Naive thymus-derived CD4-positive, alpha-beta T cell (primary cell): Measurements from ENCODE around the gene PLK5. TPM values are rescaled to one million over a fixed set of nuclear protein-coding genes. Genes with fewer than 3 reads are reported as not detected.

Experiments
- ATAC-seq: fragments of 150-1000 bp; cut with Tn5 transposase; 2 replicates; pipeline ENCODE4 v1.10.0; 2021; ENCODE audit warnings: mild to moderate bottlenecking, moderate library complexity
- CTCF ChIA-PET: fragments of 350-600 bp; sonication (Branson Sonifier 250); formaldehyde crosslinking; loops from one replicate; lab custom pipeline; 2021; ENCODE audit warnings: antibody characterized with exemption; lab: Charles Lee
- POLR2A ChIA-PET: fragments of 350-600 bp; sonication (Branson Sonifier 250); formaldehyde crosslinking; loops from one replicate; lab custom pipeline; 2021; ENCODE audit warnings: antibody characterized with exemption, inconsistent platforms; lab: Charles Lee
- DNase-seq, 9 donors: peaks; one replicate each; pipeline versions ENCODE4 v3.0.0 to v3.0.0-alpha.2; 2020 to 2022; ENCODE audit warnings: mixed read lengths in 1 of 9
- H3K27ac ChIP-seq: one replicate; pipeline ENCODE4 v1.7.0; 2013; ENCODE audit warnings: mild to moderate bottlenecking, low read depth, low read length, moderate library complexity
- H3K27me3 ChIP-seq, 2 donors: one replicate each; pipeline ENCODE4 v1.7.0; 2013; ENCODE audit warnings: low read length in 2 of 2, mild to moderate bottlenecking in 2 of 2, moderate library complexity in 2 of 2; ENCODE audit not compliant: control insufficient read depth in 2 of 2, insufficient read depth in 2 of 2
- H3K36me3 ChIP-seq, 3 experiments: 1 replicate in 2 of 3; 2 replicates in 1 of 3; pipeline ENCODE4 v1.7.0; 2013; ENCODE audit warnings: low read length in 3 of 3, mild to moderate bottlenecking in 3 of 3, moderate library complexity in 1 of 3; ENCODE audit not compliant: insufficient read depth in 3 of 3, control insufficient read depth in 2 of 3
- H3K4me1 ChIP-seq, 2 donors: one replicate each; pipeline ENCODE4 v1.7.0; 2013; ENCODE audit warnings: low read length in 2 of 2, mild to moderate bottlenecking in 2 of 2, moderate library complexity in 1 of 2; ENCODE audit not compliant: control insufficient read depth in 2 of 2, insufficient read depth in 2 of 2
- H3K4me3 ChIP-seq: 2 replicates; pipeline ENCODE4 v1.7.0; 2013; ENCODE audit warnings: mild to moderate bottlenecking, low read length
- H3K9me3 ChIP-seq, 3 experiments: 1 replicate in 2 of 3; 2 replicates in 1 of 3; pipeline ENCODE4 v1.7.0; 2013; ENCODE audit warnings: low read length in 3 of 3; ENCODE audit not compliant: control insufficient read depth in 2 of 3
- H3K27ac Mint-ChIP-seq, 9 donors: one replicate each; pipeline ENCODE4 v1.8.0; 2020 to 2022; ENCODE audit warnings: mixed read lengths in 9 of 9, mild to moderate bottlenecking in 8 of 9, moderate library complexity in 5 of 9, inconsistent platforms in 2 of 9
- H3K27me3 Mint-ChIP-seq, 5 donors: one replicate each; pipeline ENCODE4 v1.8.0; 2021 to 2022; ENCODE audit warnings: mixed read lengths in 5 of 5, mild to moderate bottlenecking in 1 of 5
- H3K36me3 Mint-ChIP-seq, 5 donors: one replicate each; pipeline ENCODE4 v1.8.0; 2020 to 2022; ENCODE audit warnings: mixed read lengths in 5 of 5, mild to moderate bottlenecking in 3 of 5, inconsistent platforms in 1 of 5
- H3K4me1 Mint-ChIP-seq, 7 donors: one replicate each; pipeline ENCODE4 v1.8.0; 2020 to 2022; ENCODE audit warnings: mixed read lengths in 7 of 7, mild to moderate bottlenecking in 3 of 7, inconsistent platforms in 1 of 7
- H3K4me3 Mint-ChIP-seq, 10 donors: one replicate each; pipeline ENCODE4 v1.8.0; 2020 to 2022; ENCODE audit warnings: mild to moderate bottlenecking in 10 of 10, mixed read lengths in 10 of 10, moderate library complexity in 6 of 10, inconsistent platforms in 2 of 10
- H3K9me3 Mint-ChIP-seq, 11 donors: one replicate each; pipeline ENCODE4 v1.8.0; 2020 to 2022; ENCODE audit warnings: mixed read lengths in 11 of 11, mild to moderate bottlenecking in 4 of 11, inconsistent platforms in 1 of 11, moderate library complexity in 1 of 11
- intact Hi-C, 2 donors: fragments of 100-400 bp; cut with micrococcal nuclease; formaldehyde crosslinking; loops; one replicate each; pipeline ENCODE4 v1.15.1; 2023
- polyA plus RNA-seq, 2 donors: library from polyadenylated mRNA; unstranded; fragments of 300-500 nt; fragmentation: Illumina TruSeq; gene quantifications; one replicate each; pipeline ENCODE4 v1.2.3, GENCODE V29; 2021
- total RNA-seq, 6 experiments: library from RNA in 5 of 6; stranded (reverse) in 5 of 6; gene quantifications; 1 replicate in 5 of 6; 2 replicates in 1 of 6; pipeline ENCODE4 v1.2.3 and lab custom pipeline; 2021 to 2026

PLK5 gene
- total and polyA plus RNA-seq, 7 experiments from 2014 or later = not detected

GRCh38 chr19:1558552-1558951 lies 34.7 kb downstream of the PLK5 start:
- no peak overlapping the region for H3K4me3 Mint-ChIP-seq
- no peak overlapping the region for H3K27ac Mint-ChIP-seq
- intact Hi-C loops = no loop called here
- ChIA-PET CTCF (no interaction called here), POLR2A (no interaction called here)
- Histone ChIP-seq H3K27me3 (no peaks in the 10 kb centered on the region), H3K9me3 (no peaks in the 10 kb centered on the region), H3K4me3 (no peak overlapping the region), H3K36me3 (no peaks in the 10 kb centered on the region), H3K4me1 (no peaks in the 10 kb centered on the region), H3K27ac (no peak overlapping the region)
- H3K27me3 Mint-ChIP-seq = no peaks in the 10 kb centered on the region
- peaks cover 0 to 4% (median 0%) of the 10 kb centered on the region in 7 donors for H3K4me1 Mint-ChIP-seq
- ATAC-seq = no peak
- no peaks in the 10 kb centered on the region for H3K9me3 Mint-ChIP-seq
- DNase-seq = no peak
- H3K36me3 Mint-ChIP-seq = no peaks in the 10 kb centered on the region

GRCh38 chr19:1560286-1560882 lies 36.5 kb downstream of the PLK5 start:
- intact Hi-C loops = no loop called here
- ATAC-seq (no peak), DNase-seq (no peak)
- no peak overlapping the region for H3K4me3 Mint-ChIP-seq
- no peak overlapping the region for H3K27ac Mint-ChIP-seq
- no peak overlapping the region for H3K27ac ChIP-seq
- POLR2A ChIA-PET = no interaction called here
- no peak overlapping the region for H3K4me3 ChIP-seq
- no peaks in the 10 kb centered on the region for H3K4me1 ChIP-seq
- no peaks in the 10 kb centered on the region for H3K27me3 ChIP-seq
- H3K4me1 Mint-ChIP-seq = peaks cover 0 to 4% (median 0%) of the 10 kb centered on the region in 7 donors
- peaks cover 0 to 7% (median 0%) of the 10 kb centered on the region in 5 donors for H3K27me3 Mint-ChIP-seq
- H3K9me3 ChIP-seq = no peaks in the 10 kb centered on the region
- H3K36me3 ChIP-seq = no peaks in the 10 kb centered on the region
- peaks cover 0 to 2% (median 0%) of the 10 kb centered on the region in 11 donors for H3K9me3 Mint-ChIP-seq
- no peaks in the 10 kb centered on the region for H3K36me3 Mint-ChIP-seq
- CTCF ChIA-PET = no interaction called here

DNA sequence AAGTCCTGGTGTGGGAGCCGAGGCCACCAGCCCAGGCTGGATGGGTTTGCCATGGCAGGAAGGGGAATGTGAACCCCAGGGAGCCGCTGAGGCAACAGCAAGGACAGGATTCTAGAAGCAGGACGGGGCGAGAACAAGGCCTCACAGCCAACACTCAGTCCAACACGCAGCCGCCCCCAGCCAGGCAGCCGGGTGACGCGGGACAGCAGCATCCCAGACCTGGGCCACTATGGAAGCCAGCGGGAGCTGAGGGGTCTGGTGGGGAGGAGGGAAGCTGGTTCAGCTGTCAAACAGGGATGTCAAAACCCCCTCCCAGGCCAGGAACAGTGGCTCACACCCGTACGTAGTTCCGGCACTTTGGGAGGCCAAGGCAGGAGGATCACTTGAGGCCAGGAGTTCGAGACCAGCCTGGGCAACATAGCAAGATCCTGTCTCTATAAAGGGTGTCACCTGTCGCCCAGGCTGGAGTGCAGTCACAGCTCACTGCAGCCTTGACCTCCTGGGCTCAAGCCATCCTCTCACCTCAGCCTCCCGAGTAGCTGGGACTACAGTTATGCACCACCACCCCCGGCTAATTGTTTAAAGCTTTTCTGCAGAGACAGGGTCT lies 37.5 kb downstream of the PLK5 start:
- ChIA-PET CTCF (no interaction called here), POLR2A (no interaction called here)
- ATAC-seq = no peak
- no peaks in the 10 kb centered on the region for H3K4me1 ChIP-seq
- no peaks in the 10 kb centered on the region for H3K9me3 ChIP-seq
- intact Hi-C loops = no loop called here
- H3K36me3 ChIP-seq = no peaks in the 10 kb centered on the region
- peaks cover 0 to 4% (median 0%) of the 10 kb centered on the region in 7 donors for H3K4me1 Mint-ChIP-seq
- no peak overlapping the region for H3K27ac ChIP-seq
- no peaks in the 10 kb centered on the region for H3K36me3 Mint-ChIP-seq
- no peak overlapping the region for H3K4me3 ChIP-seq
- H3K27me3 ChIP-seq = no peaks in the 10 kb centered on the region
- H3K9me3 Mint-ChIP-seq = peaks cover 0 to 2% (median 0%) of the 10 kb centered on the region in 11 donors
- DNase-seq = no peak
- H3K27ac Mint-ChIP-seq = no peak overlapping the region
- H3K4me3 Mint-ChIP-seq = no peak overlapping the region
- peaks cover 0 to 13% (median 0%) of the 10 kb centered on the region in 5 donors for H3K27me3 Mint-ChIP-seq

- H3K27me3 Mint-ChIP-seq = peaks cover 0 to 13% (median 0%) of the 10 kb centered on the region in 5 donors
- Histone ChIP-seq H3K27me3 (no peaks in the 10 kb centered on the region), H3K27ac (no peak overlapping the region), H3K36me3 (no peaks in the 10 kb centered on the region), H3K9me3 (no peaks in the 10 kb centered on the region), H3K4me3 (no peak overlapping the region), H3K4me1 (no peaks in the 10 kb centered on the region)
- H3K36me3 Mint-ChIP-seq = no peaks in the 10 kb centered on the region
- DNase-seq (no peak), ATAC-seq (no peak)
- intact Hi-C loops = no loop called here
- POLR2A ChIA-PET = no interaction called here
- peaks cover 0 to 4% (median 0%) of the 10 kb centered on the region in 7 donors for H3K4me1 Mint-ChIP-seq
- CTCF ChIA-PET = no interaction called here
- no peak overlapping the region for H3K27ac Mint-ChIP-seq
- H3K4me3 Mint-ChIP-seq = no peak overlapping the region
- H3K9me3 Mint-ChIP-seq = peaks cover 0 to 2% (median 0%) of the 10 kb centered on the region in 11 donors
Measured at GRCh38 chr19:1563251-1563650, 39.4 kb downstream of the PLK5 start.

DNA sequence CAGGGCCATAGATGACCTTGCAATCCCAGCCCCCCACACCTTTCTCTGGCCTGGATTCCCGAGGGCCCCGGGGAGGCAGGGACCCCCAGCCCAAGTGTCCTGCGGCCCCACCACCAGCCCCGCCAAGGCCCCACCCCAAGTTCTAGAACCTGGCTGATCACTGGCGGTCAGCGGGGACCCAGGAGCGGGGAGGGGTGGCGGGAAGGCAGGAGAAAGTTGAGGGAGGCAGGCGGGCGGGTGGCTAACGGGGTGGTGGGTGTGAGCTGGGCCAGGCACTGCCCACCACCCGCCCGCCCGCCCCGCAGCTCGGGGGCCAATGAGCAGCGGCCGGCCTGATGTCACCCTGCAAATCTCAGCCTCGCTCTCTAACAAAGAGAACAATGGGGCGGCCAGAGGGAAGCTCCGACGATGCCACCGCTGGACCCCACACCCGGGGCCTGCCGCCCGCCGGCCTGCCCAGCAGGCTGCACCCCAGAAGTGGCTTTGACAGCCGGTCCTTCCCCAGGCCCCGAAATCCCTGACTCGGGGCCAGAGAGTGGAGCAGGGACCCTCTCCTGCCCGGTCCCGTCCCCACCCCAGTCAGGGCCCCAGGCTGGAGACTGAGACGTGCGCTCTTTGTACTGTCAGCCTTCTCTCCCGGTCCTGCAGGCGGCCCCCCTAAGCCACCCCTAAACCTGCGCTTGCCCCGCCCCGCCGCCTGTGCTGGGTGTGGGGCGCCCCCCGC lies 42.7 kb downstream of the PLK5 start:
- ATAC-seq (no peak), DNase-seq (no peak)
- Histone ChIP-seq H3K4me3 (no peak overlapping the region), H3K9me3 (no peaks in the 10 kb centered on the region), H3K36me3 (no peaks in the 10 kb centered on the region), H3K4me1 (peaks cover 5 to 6% of the 10 kb centered on the region in 2 donors), H3K27ac (no peak overlapping the region), H3K27me3 (no peaks in the 10 kb centered on the region)
- Mint-ChIP-seq H3K36me3 (no peaks in the 10 kb centered on the region), H3K27ac (no peak overlapping the region), H3K27me3 (peaks cover 0 to 32% (median 6%) of the 10 kb centered on the region in 5 donors), H3K4me3 (peak overlapping the region in 3 of 10 donors; percentile 21 to 38 (median 21)), H3K9me3 (peaks cover 0 to 2% (median 0%) of the 10 kb centered on the region in 11 donors), H3K4me1 (peaks cover 0 to 8% (median 3%) of the 10 kb centered on the region in 7 donors)
- POLR2A ChIA-PET = no interaction called here
- intact Hi-C loops = no loop called here
- CTCF ChIA-PET = no interaction called here

DNA sequence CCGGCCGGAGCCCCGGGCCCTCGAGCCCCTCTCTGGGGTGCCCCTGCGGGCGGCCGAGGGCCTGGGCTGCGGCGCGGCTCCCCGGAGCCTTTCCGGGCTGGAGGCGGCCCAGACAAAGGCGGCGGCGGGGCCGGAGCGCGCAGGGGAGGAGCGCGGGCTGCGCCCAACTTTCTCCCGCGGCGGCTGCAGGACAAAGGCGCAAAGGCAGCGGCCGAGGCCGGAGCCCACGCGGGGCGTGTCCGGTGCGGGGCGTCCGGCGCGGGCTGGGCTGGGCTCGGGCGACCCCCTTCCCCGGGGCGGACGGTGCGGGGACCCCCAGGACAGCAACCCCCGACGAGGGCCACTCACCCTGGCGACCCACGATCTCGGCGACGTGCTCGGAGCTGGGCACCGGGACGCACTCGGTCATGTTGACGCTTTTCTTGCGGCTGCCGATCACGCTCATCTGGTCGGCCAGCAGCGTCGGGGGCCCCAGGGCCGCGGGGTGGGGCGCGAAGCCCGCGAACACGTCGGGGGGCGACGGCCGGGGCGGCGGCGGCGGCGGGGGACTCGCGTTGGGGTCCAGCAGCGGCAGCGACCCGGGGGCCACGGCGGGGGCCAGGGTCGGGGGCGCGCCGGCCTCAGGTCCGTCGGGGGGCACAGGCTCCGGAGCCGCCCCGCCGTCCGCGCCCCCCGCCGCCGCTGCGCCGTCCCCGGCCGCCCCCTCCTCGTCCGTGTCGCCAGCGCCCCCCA lies 43.4 kb downstream of the PLK5 start:
- peaks cover 5 to 6% of the 10 kb centered on the region in 2 donors for H3K4me1 ChIP-seq
- H3K27me3 ChIP-seq = no peaks in the 10 kb centered on the region
- Mint-ChIP-seq H3K36me3 (no peaks in the 10 kb centered on the region), H3K27ac (no peak overlapping the region), H3K4me3 (peak overlapping the region in 5 of 10 donors; percentile 25 to 49 (median 33)), H3K4me1 (peaks cover 0 to 8% (median 3%) of the 10 kb centered on the region in 7 donors), H3K27me3 (peaks cover 0 to 32% (median 6%) of the 10 kb centered on the region in 5 donors), H3K9me3 (peaks cover 0 to 2% (median 0%) of the 10 kb centered on the region in 11 donors)
- ChIA-PET CTCF (no interaction called here), POLR2A (interaction anchor here (0.9 to 1.0 kb wide), 2 partner anchors 38 to 298 kb away, joined by 3 read pairs; partner anchors contain the start of gene UQCR11)
- no peak overlapping the region for H3K27ac ChIP-seq
- no peak for ATAC-seq
- peak in 1 of 9 donors; percentile 15 for DNase-seq
- no peaks in the 10 kb centered on the region for H3K36me3 ChIP-seq
- intact Hi-C loops = no loop called here
- H3K4me3 ChIP-seq = no peak overlapping the region
- H3K9me3 ChIP-seq = no peaks in the 10 kb centered on the region
